Ascending aorta (tissue), 2 donors: Measurements from ENCODE around the gene PPBP. TPM values are rescaled to one million over a fixed set of nuclear protein-coding genes. Genes with fewer than 3 reads are reported as not detected.

Source experiments
- DNase-seq, 2 donors: peaks; one replicate each; pipeline ENCODE4 v3.0.0-alpha.2; 2019; ENCODE audit warnings: low spot score in 2 of 2
- H3K27ac ChIP-seq, 2 donors: fragments of 200-600 bp; sonication (generic); one replicate each; pipeline ENCODE4 v1.5.1; 2016 to 2017; ENCODE audit warnings: mild to moderate bottlenecking in 1 of 2
- H3K27me3 ChIP-seq: fragments of 200-600 bp; sonication (generic); one replicate; pipeline ENCODE4 v1.5.1; 2017
- H3K36me3 ChIP-seq, 2 donors: fragments of 200-600 bp; sonication (generic); one replicate each; pipeline ENCODE4 v1.5.1; 2016
- H3K4me1 ChIP-seq, 2 donors: fragments of 200-600 bp; sonication (generic); one replicate each; pipeline ENCODE4 v1.5.1; 2016 to 2017; ENCODE audit warnings: mild to moderate bottlenecking in 1 of 2
- H3K4me3 ChIP-seq, 2 donors: fragments of 200-600 bp; sonication (generic); one replicate each; pipeline ENCODE4 v1.5.1; 2016 to 2017; ENCODE audit warnings: mild to moderate bottlenecking in 1 of 2
- H3K9me3 ChIP-seq, 2 donors: fragments of 200-600 bp; sonication (generic); one replicate each; pipeline ENCODE4 v1.5.1; 2016
- intact Hi-C: fragments of 100-400 bp; cut with DNase I; formaldehyde crosslinking; loops from one replicate; pipeline ENCODE4 v1.15.1; 2023
- total RNA-seq: library from RNA; depleted of rRNA; stranded (reverse); fragments of >200 nt; gene quantifications from one replicate; pipeline ENCODE4 v1.1.0, GENCODE V29; 2016
- TF ChIP-seq, protein P1 (sequence below), 3 experiments: fragments of 200-600 bp in 2 of 3; fragments of 450-650 bp in 1 of 3; sonication (generic) in 2 of 3; IDR thresholded peaks; one replicate each; pipeline ENCODE4 v1.5.1; 2016 to 2019; ENCODE audit warnings: antibody characterized with exemption in 3 of 3, mild to moderate bottlenecking in 1 of 3, moderate library complexity in 1 of 3

PPBP gene
- total RNA-seq, 1 donor from 2014 or later: not detected

DNA sequence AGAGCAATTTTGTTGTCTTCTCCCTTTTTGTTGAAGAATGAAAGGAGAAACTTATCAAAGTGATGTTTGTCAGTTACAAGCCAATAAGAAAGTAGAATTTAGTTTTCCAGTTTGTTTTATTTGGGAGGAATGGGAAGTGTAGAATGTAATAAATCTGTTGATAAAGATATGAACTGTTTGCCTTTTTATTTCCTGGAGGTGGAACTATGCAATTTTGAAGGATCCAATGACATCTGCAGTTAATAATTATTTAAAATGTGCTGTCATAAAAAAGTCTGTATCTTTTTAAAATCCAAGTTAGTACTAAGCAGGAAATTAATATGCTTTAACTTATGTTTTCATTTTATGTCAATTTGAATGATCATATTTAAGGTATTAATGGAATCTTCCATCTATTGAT lies 51.0 kb downstream of the PPBP start:
- Histone ChIP-seq H3K4me1 (no peaks in the 10 kb centered on the region), H3K4me3 (no peak overlapping the region), H3K27ac (no peak overlapping the region), H3K27me3 (no peaks in the 10 kb centered on the region), H3K9me3 (no peaks in the 10 kb centered on the region), H3K36me3 (no peaks in the 10 kb centered on the region)
- intact Hi-C loops: no loop called here
- DNase-seq: no peak
- TF ChIP-seq, protein P1, sequence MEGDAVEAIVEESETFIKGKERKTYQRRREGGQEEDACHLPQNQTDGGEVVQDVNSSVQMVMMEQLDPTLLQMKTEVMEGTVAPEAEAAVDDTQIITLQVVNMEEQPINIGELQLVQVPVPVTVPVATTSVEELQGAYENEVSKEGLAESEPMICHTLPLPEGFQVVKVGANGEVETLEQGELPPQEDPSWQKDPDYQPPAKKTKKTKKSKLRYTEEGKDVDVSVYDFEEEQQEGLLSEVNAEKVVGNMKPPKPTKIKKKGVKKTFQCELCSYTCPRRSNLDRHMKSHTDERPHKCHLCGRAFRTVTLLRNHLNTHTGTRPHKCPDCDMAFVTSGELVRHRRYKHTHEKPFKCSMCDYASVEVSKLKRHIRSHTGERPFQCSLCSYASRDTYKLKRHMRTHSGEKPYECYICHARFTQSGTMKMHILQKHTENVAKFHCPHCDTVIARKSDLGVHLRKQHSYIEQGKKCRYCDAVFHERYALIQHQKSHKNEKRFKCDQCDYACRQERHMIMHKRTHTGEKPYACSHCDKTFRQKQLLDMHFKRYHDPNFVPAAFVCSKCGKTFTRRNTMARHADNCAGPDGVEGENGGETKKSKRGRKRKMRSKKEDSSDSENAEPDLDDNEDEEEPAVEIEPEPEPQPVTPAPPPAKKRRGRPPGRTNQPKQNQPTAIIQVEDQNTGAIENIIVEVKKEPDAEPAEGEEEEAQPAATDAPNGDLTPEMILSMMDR (IDR thresholded peaks at IDR 0.05): no peak

Other genes with a start within 250 kb of the PPBP start
- not detected for gene CXCL8, start 247.6 kb downstream of the PPBP start, total RNA-seq
- gene CXCL6, start 151.5 kb downstream of the PPBP start, total RNA-seq: not detected
- not detected for gene PF4V1, start 134.9 kb downstream of the PPBP start, total RNA-seq
- gene CXCL1, start 118.8 kb downstream of the PPBP start, total RNA-seq: 18.0 TPM
- 11.7 TPM for gene PF4, start 6.2 kb downstream of the PPBP start, total RNA-seq
- gene CXCL5, start 10.5 kb upstream of the PPBP start, total RNA-seq: not detected
- not detected for gene CXCL3, start 50.5 kb upstream of the PPBP start, total RNA-seq
- 254 TPM for gene CXCL2, start 111.0 kb upstream of the PPBP start, total RNA-seq
- not detected for gene MTHFD2L, start 169.9 kb upstream of the PPBP start, total RNA-seq